Fibroblast of villous mesenchyme (primary cell): ENCODE measurements around the gene PKP2. TPM values are rescaled to one million over a fixed set of nuclear protein-coding genes. Genes with fewer than 3 reads are reported as not detected.

Source experiments
- DNase-seq: peaks from one replicate; pipeline ENCODE4 v3.0.0-alpha.2; 2010; ENCODE audit warnings: low read depth
- H3K4me3 ChIP-seq: 2 replicates; pipeline ENCODE4 v1.5.1; 2011; ENCODE audit warnings: low read depth, mild to moderate bottlenecking, low read length
- CTCF ChIP-seq: IDR thresholded peaks from 2 replicates; pipeline ENCODE4 v1.5.1; 2012; ENCODE audit warnings: low read depth, mild to moderate bottlenecking, low read length; ENCODE audit not compliant: insufficient read depth
- total RNA-seq: library from RNA; depleted of rRNA; stranded (reverse); fragments of >200 nt; gene quantifications from 2 replicates; pipeline ENCODE4 v1.2.3, GENCODE V29; 2012

The PKP2 gene
- total RNA-seq, 1 donor: 9.5 TPM

GRCh38 chr12:32785557-32785956 is 111.0 kb downstream of the PKP2 start:
- no peak for DNase-seq
- no peak overlapping the region for H3K4me3 ChIP-seq
- no peak for TF ChIP-seq CTCF

- no peak for TF ChIP-seq CTCF
- no peak overlapping the region for H3K4me3 ChIP-seq
- no peak for DNase-seq
These were observed 113.5 kb downstream of the PKP2 start for GRCh38 chr12:32783029-32783428.

- no peak for TF ChIP-seq CTCF
- H3K4me3 ChIP-seq: no peak overlapping the region
- no peak for DNase-seq
These were observed 116.5 kb downstream of the PKP2 start for GRCh38 chr12:32780071-32780470.

- no peak for DNase-seq
- TF ChIP-seq CTCF: no peak
- H3K4me3 ChIP-seq: no peak overlapping the region
These were observed 118.8 kb downstream of the PKP2 start for GRCh38 chr12:32777691-32778175.

- no peak overlapping the region for H3K4me3 ChIP-seq
- no peak for DNase-seq
- TF ChIP-seq CTCF: no peak
These were observed 119.4 kb downstream of the PKP2 start for GRCh38 chr12:32777159-32777558.

- DNase-seq: no peak
- H3K4me3 ChIP-seq: no peak overlapping the region
- TF ChIP-seq CTCF: no peak
These were observed 120.3 kb downstream of the PKP2 start for GRCh38 chr12:32776258-32776657.

GRCh38 chr12:32773691-32774090 is 122.9 kb downstream of the PKP2 start:
- no peak for TF ChIP-seq CTCF
- DNase-seq: no peak

More at GRCh38 chr12:32773691-32774090, 122.9 kb downstream of the PKP2 start:
- no peak overlapping the region for H3K4me3 ChIP-seq
